HuH-7.5 (cell line): ENCODE data around the gene PTK6.
A peak's percentile ranks its signal among the peaks of the same experiment; 100 is the strongest.
"Not testable (repeated sequence)": the region's sequence is repeated elsewhere in the genome, so short reads cannot be mapped to it uniquely, and the experiment has no call there.

ENCODE experiments used
- DNase-seq: peaks from one replicate; pipeline ENCODE4 v3.0.0; 2011; ENCODE audit warnings: low spot score

The PTK6 gene

GRCh38 chr20:63536997-63537524 lies at the start of gene PTK6:
Gene PTK6, minus strand, starts transcription at chr20:63537376. Its CDS starts 62 bp downstream, at chr20:63537314.
- no peak for DNase-seq

DNA sequence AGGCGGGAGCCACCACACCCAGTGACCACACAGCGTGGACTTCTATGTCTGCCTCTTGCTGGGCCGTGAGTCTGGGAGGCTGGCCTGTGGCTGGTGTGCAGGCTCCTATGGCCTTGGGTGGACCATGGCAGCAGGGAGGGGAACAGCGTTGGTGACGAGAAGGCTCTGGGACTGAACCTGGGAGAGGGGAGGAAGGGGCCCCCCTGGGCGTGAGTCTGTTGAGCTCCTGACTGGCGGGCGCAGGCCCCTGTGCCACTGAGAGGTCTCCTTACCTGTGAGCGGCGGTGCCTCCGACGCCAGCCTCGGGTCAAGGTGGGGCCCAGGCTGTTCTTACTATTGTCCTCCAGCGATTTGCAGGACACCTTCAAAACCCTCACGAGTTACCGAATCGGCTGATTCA lies 49.6 kb upstream of the PTK6 start:
- DNase-seq = no peak

- no peak for DNase-seq
Observed at GRCh38 chr20:63585616-63586565, 48.7 kb upstream of the PTK6 start.

GRCh38 chr20:63582382-63583063 lies 45.3 kb upstream of the PTK6 start:
- DNase-seq = no peak

GRCh38 chr20:63580796-63581461 lies 43.8 kb upstream of the PTK6 start:
- peak; percentile 75 for DNase-seq

GRCh38 chr20:63579017-63579694 lies 42.0 kb upstream of the PTK6 start:
- DNase-seq = no peak

- DNase-seq = no peak
Observed at GRCh38 chr20:63578224-63579016, 41.2 kb upstream of the PTK6 start.

DNA sequence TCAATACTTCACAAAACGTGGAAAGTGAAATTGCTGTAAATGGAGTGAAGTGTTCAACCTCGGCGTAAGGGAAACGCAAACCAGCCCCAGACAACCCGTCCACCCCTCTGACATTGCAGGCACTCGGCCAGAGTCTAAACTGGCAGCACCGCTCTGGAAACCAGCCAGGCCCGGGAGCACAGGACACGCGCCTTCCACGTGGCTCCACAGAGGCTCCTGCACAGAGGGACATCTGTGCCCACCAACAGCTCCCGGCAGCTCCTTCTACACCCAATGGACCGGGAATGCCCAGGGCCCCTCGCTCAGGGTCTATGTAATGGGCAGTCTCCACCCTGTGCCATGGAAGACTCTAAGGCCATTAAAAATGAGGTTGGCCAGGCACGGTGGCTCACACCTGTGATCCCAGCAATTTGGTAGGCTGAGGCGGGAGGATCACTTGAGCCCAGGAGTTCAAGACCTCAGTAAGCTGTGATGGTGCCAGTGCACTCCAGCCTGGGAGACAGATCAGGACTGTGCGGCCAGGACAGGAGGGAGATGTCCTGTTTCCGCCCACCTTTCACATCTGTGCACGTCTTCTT lies 40.2 kb upstream of the PTK6 start:
- no peak for DNase-seq

- DNase-seq = no peak
Observed at GRCh38 chr20:63576311-63576710, 39.1 kb upstream of the PTK6 start.

DNA sequence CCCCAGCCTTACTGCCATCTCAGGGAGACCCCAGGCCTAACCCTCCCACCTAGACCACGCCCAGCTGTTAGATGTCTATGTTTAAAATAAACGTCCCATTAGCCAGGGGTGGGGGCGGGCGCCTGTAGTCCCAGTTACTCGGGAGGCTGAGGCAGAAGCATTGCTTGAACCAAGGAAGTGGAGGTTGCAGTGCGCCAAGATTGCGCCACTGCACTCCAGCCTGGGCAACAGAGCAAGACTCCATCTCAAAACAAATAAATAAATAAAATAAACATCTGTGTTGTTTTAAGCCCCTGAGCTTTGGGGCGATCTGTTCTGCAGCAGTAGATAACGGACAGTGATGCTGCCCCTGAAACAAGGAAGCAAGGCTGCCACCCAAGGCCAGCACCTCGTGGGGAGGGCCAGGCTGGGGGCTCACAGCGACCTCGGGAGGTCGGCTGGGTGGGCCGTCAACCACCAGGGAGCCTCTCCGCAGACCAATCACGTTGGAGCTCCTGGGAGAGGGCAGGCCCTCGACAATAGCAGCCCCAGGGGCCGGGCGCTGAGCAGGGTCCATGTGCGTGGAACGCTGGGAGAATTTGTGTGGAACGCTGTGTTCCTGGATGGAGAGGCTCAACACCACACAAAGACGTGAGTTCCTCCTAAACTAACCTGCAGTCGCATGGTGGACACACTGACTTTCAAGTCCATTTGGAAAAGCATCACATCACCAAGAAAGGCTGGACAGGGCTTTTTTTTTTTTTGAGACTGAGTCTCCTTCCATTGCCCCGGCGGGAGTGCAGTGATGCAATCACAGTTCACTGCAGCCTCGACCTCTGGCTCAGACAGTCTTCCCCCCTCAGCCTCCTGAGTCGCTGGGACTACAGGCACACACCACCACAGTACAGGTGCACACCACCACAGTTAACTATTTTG lies 37.9 kb upstream of the PTK6 start:
- no peak for DNase-seq

- DNase-seq = peak; percentile 92
Observed at GRCh38 chr20:63574156-63574828, 37.1 kb upstream of the PTK6 start, which contains the start of gene HELZ2. Gene HELZ2, minus strand, starts transcription at chr20:63574239. Its CDS starts 1,854 bp downstream, at chr20:63572385.

DNA sequence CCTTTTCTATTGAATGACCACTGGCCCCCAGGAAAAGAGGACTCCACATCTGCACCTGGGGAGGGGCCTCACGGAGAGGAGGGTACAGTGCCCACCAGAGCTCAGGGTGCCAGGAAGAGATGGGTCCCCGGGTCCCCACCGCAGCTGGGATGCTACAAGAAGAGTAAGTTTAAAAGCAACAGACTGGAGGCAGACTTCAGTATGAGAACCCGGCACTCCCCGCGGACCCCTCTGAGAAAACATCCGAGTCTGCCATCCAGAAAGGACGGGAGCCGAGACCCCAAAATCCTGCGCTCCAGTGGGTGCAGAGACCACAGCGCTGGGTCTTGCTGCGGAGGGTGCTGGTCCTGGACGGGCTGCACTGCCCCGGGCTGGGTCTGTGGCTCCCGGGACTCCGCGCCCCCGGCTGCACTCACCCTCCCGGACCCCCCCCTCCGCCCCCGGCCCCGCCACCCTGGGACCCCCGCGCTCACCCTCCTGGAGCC lies 36.5 kb upstream of the PTK6 start:
- DNase-seq = no peak

DNA sequence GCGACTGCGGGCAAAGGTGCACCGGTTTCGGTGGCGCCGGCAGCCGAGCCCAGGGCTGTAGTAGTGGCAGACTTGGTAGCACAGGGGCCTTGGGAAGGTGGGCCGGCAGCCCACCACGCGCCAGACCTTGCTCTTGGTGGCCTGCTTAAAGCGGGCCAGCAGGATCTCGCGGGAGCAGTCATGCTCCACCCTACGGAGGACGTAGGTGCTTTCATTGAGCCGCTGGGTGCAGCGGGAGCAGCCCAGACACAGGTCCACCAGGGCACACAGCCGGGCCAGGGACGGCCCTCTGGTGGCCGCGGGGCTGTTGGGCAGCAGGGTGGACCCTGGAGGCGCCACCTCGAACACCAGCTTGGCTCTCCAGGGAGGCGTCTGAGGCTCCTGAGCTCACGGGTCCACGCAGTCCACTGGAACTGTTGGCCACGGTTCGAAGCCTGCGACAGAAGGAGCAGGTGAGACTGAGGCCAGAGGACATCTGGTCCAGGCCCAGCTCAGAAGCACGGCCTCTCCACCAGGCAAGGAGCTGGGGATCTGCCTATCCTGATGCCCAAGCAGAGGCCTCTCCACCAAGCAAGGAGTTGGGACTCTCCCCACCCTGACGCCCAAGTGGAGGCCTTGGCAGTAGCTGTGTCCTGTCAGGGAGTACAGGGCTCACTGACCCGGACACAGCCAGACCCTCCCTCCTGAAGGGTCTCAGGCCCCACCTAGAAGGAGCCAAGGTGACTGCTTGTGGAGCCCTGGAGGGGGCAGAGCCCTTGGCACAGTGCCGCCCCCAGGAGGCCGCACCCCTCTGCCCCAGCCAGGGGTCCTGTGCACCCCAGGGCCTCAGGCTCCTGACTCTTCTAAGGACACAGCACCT lies 35.8 kb upstream of the PTK6 start:
- no peak for DNase-seq

DNA sequence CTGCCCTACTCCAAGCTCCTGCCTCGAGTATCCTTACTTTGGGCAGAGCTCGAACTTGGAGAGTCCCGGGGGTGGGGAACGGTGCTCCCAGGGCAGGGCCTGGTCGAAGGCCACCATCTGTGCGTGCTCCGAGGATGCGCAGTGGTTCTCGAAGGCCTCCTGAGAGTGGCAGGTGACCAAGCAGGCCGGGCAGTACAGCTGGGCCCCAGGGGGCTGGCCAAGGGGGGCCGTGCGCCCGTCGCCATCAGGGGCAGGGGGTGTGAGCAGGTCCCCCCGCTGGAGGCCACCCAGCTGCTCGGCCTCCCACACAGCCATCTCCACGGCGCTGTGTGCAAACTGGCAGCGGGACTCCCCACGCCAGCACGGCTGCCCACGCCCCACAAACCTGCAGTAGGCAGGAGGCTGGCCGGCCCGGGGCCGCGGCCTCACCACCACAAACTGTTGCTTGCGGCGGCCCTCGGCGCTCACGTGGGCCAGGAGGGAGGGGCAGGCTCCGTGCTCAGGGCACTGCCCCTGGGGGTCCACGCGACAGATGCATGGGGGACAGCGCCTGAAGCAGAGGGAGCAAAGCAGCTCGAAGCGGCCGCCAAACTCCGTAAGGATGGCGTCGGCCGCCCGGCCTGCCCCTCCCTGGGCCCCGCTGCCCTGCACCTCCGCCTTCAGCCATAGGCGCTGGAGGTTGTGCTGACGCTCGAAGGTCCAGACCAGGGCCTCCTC lies 35.1 kb upstream of the PTK6 start:
- DNase-seq = no peak

GRCh38 chr20:63571087-63571478 lies 33.9 kb upstream of the PTK6 start:
- not testable (repeated sequence) for DNase-seq

DNA sequence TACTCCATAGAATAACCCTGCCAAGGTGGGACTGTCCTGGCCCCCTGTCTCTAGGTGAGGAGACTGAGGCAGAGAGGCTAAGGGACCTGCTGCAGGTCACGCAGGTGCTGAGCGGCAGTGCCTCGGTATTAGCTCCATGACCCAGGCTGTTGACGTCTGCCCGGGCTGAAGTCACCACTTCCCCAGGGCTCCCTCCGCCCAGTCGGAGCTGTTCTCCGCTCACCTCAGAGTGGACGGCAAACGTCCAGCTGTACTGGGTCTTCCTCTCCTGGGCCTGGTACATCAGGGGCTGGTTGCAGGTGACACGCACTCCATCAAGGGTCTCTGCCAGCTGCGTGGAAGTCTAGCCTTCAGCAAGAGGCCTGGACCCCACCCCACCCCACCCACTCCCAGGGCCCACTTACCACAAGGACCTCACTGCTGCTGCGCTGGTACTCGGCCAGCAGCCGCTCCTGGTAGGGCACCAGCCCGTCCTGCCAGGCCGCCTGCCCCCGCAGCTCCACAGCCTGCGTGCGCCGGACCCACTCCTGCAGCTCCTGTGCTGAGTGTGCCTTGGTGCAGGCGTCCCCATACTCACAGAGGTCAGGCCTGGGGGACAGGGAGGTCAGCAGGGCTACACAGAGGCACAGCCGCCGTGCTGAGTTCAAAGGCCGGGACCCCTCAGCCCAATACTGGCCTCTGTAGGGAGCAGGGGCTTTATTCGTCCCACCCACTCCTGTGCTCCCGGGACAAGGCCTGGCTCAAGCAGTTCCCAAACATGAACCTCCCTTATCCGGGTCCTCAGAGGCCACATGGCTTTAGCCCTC lies 33.3 kb upstream of the PTK6 start:
- DNase-seq = no peak
